WTC11 (cell line): Measurements from ENCODE around the gene GRWD1.

Experiments
- ETV6 ChIP-seq: sonication (generic); formaldehyde crosslinking; IDR thresholded peaks from 2 replicates; pipeline ENCODE4 v1.8.1; 2022; ENCODE audit warnings: mild to moderate bottlenecking, missing genetic modification reagents
- KAT7 ChIP-seq: sonication (generic); formaldehyde crosslinking; IDR thresholded peaks from 2 replicates; pipeline ENCODE4 v1.8.1; 2023; ENCODE audit warnings: missing genetic modification reagents, mild to moderate bottlenecking, borderline replicate concordance
- MXD4 ChIP-seq: fragments of 250-450 bp; sonication (Bioruptor Pico); IDR thresholded peaks from 2 replicates; pipeline ENCODE4 v1.8.0; 2021; ENCODE audit warnings: mild to moderate bottlenecking, moderate library complexity, borderline replicate concordance
- OVOL2 ChIP-seq: fragments of 250-450 bp; sonication (Bioruptor Pico); IDR thresholded peaks from 2 replicates; pipeline ENCODE4 v1.9.0; 2021; ENCODE audit warnings: mild to moderate bottlenecking, borderline replicate concordance
- ZNF423 ChIP-seq: fragments of 250-450 bp; sonication (Bioruptor Pico); IDR thresholded peaks from 2 replicates; pipeline ENCODE4 v2.1.2; 2022; ENCODE audit warnings: mild to moderate bottlenecking, moderate library complexity
- ZNF671 ChIP-seq: fragments of 250-450 bp; sonication (Bioruptor Pico); IDR thresholded peaks from 2 replicates; pipeline ENCODE4 v1.8.0; 2021; ENCODE audit warnings: mild to moderate bottlenecking
- TF ChIP-seq, protein P1 (sequence below): fragments of 200-600 bp; IDR thresholded peaks from 2 replicates; pipeline ENCODE4 v1.8.0; 2022; ENCODE audit warnings: antibody characterized with exemption
- TF ChIP-seq, protein P2 (sequence below): sonication (generic); formaldehyde crosslinking; IDR thresholded peaks from 2 replicates; pipeline ENCODE4 v1.8.1; 2023; ENCODE audit warnings: mild to moderate bottlenecking, missing genetic modification reagents, moderate library complexity

DNA sequence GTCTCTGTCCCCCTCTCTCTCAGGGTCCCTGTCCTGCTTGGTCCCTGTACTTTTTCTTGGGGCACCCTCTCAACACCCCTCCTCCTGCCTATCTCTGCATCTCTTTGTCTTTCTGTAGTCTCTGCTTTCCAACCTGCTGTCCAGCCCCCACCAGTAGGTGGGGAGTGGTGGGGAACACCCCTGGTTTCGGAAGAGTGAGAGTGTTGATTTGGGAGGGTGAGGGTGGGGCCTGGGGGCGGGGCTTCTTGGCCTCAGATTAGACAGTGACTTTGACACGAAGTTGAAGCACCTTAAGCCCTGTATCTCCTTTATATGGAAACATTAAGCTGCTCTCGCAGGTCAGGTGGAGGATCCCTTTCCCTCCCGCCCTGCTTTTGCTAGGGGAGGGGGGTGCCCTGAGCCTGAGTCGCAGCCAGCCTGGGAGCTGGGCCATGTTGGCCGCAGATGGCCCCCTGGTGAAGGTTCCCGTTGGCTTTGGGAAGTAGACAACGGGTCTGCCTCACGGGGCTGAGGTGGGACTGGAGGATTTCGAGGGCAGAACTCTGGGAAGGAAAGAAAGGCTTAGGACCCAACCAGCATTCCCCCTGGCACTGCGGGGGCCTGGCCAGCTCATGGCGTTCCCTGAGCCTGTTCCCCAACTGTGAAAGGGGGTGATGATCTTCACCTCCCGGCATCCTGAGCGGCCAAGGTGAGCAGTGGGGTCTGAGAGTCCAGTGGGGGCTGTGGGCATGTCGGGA lies 9.6 kb downstream of the GRWD1 start, which contains the start of gene KCNJ14:
- TF ChIP-seq, protein P1, sequence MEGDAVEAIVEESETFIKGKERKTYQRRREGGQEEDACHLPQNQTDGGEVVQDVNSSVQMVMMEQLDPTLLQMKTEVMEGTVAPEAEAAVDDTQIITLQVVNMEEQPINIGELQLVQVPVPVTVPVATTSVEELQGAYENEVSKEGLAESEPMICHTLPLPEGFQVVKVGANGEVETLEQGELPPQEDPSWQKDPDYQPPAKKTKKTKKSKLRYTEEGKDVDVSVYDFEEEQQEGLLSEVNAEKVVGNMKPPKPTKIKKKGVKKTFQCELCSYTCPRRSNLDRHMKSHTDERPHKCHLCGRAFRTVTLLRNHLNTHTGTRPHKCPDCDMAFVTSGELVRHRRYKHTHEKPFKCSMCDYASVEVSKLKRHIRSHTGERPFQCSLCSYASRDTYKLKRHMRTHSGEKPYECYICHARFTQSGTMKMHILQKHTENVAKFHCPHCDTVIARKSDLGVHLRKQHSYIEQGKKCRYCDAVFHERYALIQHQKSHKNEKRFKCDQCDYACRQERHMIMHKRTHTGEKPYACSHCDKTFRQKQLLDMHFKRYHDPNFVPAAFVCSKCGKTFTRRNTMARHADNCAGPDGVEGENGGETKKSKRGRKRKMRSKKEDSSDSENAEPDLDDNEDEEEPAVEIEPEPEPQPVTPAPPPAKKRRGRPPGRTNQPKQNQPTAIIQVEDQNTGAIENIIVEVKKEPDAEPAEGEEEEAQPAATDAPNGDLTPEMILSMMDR = no peak
- TF ChIP-seq, protein P2, sequence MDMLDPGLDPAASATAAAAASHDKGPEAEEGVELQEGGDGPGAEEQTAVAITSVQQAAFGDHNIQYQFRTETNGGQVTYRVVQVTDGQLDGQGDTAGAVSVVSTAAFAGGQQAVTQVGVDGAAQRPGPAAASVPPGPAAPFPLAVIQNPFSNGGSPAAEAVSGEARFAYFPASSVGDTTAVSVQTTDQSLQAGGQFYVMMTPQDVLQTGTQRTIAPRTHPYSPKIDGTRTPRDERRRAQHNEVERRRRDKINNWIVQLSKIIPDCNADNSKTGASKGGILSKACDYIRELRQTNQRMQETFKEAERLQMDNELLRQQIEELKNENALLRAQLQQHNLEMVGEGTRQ (CRISPR knock-in tag) = no peak
- TF ChIP-seq ZNF423 (CRISPR knock-in tag) (no peak), KAT7 (CRISPR knock-in tag) (no peak), OVOL2 (CRISPR knock-in tag) (no peak), ETV6 (CRISPR knock-in tag) (no peak), MXD4 (CRISPR knock-in tag) (no peak), ZNF671 (CRISPR knock-in tag) (no peak)
